ENCODE measurements around the gene ERP27.

DNA sequence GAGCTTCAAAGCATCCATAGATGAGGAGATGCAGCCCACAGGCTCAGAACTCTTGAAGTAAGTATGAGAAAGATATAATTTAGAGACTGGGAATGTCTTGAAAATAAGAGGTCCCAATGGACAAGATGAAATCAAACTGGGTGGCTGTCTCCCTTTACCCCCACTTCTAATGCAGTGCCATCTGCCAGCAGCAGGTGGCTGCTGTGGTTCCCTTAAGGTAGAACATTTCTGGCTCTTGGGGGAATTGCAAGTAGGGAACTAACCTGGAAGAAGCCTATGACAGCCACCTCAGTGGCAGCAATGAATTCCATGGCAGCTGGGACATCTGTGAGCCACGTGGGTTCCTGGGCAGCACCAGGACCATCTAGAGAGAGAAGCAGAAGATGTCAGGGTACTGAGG, 648 bp downstream of the ERP27 start:
- no peak for TF ChIP-seq POLR2AphosphoS5 (IDR thresholded peaks at IDR 0.05)
- TF ChIP-seq, protein P1, sequence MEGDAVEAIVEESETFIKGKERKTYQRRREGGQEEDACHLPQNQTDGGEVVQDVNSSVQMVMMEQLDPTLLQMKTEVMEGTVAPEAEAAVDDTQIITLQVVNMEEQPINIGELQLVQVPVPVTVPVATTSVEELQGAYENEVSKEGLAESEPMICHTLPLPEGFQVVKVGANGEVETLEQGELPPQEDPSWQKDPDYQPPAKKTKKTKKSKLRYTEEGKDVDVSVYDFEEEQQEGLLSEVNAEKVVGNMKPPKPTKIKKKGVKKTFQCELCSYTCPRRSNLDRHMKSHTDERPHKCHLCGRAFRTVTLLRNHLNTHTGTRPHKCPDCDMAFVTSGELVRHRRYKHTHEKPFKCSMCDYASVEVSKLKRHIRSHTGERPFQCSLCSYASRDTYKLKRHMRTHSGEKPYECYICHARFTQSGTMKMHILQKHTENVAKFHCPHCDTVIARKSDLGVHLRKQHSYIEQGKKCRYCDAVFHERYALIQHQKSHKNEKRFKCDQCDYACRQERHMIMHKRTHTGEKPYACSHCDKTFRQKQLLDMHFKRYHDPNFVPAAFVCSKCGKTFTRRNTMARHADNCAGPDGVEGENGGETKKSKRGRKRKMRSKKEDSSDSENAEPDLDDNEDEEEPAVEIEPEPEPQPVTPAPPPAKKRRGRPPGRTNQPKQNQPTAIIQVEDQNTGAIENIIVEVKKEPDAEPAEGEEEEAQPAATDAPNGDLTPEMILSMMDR (IDR thresholded peaks at IDR 0.05): no peak
